HG02884 (cell line): Measurements from ENCODE around the gene LRRTM2.
"Not testable (repeated sequence)": the region's sequence is repeated elsewhere in the genome, so short reads cannot be mapped to it uniquely, and the experiment has no call there.

Experiments used
- ATAC-seq: cut with Tn5 transposase; IDR thresholded peaks from one replicate; pipeline ENCODE4 v1.9.1; 2021; ENCODE audit warnings: mild to moderate bottlenecking, moderate library complexity; ENCODE audit not compliant: unreplicated experiment

The LRRTM2 gene

DNA sequence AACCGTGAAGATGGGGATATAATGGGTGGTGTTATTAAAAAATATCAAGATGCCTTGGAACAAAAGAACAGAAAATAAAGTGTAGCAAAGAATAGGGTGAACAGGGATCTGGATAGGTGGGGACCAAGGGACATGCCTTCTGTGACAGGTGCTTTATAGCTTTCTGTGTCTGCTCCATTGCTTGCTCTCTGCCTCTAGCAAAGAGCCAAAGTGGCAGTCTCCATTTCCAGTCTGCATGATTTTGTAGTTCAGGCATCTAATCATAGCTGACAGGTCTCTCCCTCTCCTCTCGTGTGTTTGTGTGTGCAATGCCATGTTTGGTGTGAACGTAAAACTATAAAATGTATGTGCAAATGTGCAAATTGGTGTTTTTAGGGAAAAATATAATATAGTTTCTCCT is 35.0 kb downstream of the LRRTM2 start:
- ATAC-seq, result no peak

DNA sequence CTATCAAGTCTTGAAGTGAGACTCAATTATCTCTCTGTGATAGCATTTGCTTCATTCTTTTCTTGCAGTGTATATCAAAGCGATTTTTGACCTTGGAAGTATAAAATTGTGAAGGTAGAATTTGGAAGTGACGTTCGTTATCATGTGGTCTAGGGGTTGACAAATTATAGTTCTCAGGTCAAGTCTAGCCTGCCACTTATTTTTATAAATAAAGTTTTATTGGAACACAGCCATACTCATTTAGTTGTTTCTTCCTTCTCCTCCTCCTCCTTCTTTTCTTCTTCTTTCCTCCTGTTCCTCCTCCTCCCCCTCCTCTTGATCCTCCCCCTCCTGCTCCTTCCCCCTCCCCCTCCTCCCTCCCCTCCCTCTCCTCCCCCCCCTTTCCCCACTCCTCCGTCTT is 38.0 kb downstream of the LRRTM2 start:
- ATAC-seq, result no peak

GRCh38 chr5:138834853-138835252 is 40.3 kb downstream of the LRRTM2 start:
- not testable (repeated sequence) for ATAC-seq

GRCh38 chr5:138833726-138834480 is 41.2 kb downstream of the LRRTM2 start:
- ATAC-seq, result no peak

- ATAC-seq, result no peak
Measured at GRCh38 chr5:138833080-138833479, 42.1 kb downstream of the LRRTM2 start.

DNA sequence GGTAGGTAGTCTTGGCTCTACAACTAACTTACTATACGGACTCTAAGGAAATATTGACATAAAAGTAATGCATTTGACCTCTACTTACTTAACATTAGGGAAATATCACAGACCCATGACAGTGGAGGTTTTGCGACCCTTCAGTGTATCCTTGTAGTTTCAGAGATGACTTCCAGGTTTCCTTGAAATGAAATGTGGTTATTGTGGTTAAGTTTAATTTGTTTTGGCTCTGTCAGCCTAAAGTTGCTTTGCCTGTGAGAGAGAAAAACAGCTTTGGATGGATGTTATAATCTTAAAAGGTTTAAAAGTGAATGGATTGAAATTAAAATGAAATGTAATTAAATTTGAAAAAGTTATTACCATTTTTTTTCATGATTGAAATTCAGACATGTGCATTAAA is 42.9 kb downstream of the LRRTM2 start:
- ATAC-seq, result no peak

DNA sequence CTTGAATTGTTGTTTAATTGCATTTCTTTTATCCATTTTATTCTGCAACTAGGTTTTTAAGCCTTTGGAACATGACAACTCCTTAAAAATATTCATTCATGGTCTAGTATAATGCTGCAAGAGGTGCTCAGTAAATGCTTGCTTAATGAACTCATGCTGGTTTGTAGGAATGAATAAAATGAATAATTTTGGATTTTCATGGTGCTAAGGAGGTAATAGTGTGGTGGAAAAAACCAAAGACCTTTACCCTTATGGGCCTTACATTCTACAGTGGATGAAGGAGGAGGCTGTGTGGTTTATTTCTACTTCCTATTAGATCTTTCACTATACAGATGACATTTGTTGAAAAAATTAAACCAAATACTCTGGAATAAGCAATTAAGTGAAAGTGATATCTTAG is 43.4 kb downstream of the LRRTM2 start:
- no peak for ATAC-seq

GRCh38 chr5:138829341-138829740 is 45.8 kb downstream of the LRRTM2 start:
- no peak for ATAC-seq

DNA sequence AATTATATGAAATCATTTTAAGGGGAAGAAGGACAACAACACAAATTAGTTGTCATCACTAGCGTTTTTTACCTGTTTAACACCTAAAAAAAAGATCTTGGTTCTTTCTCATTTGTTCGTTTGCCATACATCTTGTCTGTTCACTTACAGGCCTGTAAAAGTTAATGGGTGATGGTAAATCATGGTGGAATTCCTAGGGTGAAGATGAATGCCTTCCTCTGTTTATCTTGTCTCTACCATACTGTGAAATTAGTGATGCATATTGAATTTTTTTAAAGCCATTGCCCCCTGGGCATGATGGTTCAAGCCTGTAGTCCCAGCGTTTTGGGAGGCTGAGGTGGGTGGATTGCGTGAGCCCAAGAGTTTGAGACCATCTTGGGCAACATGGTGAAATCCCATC is 46.6 kb downstream of the LRRTM2 start:
- no peak for ATAC-seq

DNA sequence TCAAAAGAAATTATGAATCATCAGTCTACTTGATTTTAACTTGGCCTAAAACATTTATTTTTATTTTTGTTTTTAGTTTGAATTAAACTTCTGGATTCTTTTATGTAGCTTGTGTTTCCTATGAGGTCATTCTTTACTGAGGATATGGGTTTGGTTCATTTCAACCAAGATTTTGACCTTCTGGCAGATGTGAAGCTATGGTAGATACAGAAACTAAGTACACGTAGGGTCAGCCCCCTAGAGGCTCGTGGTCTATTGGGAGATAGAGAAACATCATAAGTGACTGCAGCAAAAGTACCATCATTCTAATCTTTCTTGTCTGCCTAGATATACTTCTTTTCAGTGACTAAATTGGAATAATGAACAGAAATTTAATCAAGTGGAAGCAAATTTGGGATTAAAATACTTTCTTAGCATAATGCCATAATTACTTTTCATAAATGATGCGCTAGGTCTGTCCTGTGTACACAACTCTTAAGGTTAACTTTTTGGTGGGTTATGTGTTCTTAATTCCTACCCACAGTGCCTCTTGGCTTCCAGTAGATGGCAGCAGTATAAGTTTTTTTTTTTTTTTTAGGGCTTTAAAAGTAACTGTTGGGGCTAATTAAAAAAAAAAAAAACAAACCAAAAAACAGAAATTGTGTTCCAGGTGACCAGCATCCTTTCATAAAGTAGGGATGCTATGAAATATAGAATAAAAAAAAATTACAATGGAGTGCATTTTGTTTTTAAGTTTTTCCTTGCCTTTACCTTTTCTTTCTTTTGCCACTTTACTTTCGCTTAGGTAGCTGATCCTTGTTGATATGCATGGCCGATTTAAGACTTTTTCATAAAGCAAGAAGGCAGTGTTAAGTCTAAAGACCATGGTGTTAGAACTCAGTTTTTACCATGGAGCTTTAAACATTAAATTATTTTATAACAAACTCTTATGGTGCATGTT is 49.9 kb downstream of the LRRTM2 start:
- no peak for ATAC-seq

GRCh38 chr5:138824516-138824915 is 50.6 kb downstream of the LRRTM2 start:
- no peak for ATAC-seq

DNA sequence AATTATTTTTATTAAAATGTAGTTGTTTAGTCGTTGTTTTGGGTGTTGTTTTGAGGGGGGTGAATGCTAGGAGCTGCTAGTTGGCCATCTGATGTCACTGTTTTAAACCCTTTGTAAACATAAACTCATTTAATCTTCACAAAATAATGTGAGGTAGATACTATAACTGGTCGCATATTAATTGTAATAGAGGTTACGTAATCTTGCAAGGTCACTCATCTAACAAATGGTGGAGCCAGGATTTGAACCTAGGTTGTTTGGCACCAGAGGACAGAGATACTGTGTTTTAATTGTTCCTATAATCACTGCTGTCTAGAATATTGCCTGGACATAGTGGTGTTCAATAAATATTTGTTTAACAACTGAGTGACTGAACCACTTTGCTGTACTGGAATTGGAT is 54.4 kb downstream of the LRRTM2 start:
- ATAC-seq, result no peak

DNA sequence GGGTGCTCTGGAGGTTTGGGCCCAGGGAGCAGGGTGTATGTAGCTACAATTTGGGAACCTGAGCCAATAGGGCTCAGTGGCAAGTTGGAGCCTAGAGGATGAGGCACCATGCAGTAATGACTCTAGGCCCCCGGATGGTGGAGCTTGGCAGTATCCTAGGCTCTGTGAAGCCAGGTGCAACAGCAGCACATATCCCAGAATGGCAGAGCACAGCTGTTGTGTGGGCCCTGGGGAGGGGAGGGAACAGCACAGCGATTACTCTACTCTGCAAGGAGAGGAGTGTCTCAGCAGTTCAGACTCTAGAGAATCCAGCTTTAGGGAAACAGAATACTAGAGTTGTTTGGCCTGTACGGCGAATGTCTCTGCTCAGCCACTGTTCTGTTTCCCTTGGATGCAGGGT is 56.1 kb downstream of the LRRTM2 start:
- ATAC-seq, result no peak
